CD4-positive, alpha-beta T cell (primary cell): ENCODE results near the gene RAB20. TPM values are rescaled to one million over a fixed set of nuclear protein-coding genes. Genes with fewer than 3 reads are reported as not detected.
A peak's percentile ranks its signal among the peaks of the same experiment; 100 is the strongest.

Experiments
- ATAC-seq: fragments of 200-7000 bp; cut with Tn5 transposase; one replicate; pipeline ENCODE4 v1.10.0; 2022; ENCODE audit warnings: mild to moderate bottlenecking; ENCODE audit not compliant: poor library complexity
- CTCF ChIA-PET: fragments of 350-600 bp; sonication (Branson Sonifier 250); formaldehyde crosslinking; loops from one replicate; lab custom pipeline; 2021; ENCODE audit warnings: antibody characterized with exemption, inconsistent platforms; lab: Charles Lee
- POLR2A ChIA-PET: fragments of 350-600 bp; sonication (Branson Sonifier 250); formaldehyde crosslinking; loops from one replicate; lab custom pipeline; 2021; ENCODE audit warnings: antibody characterized with exemption, inconsistent platforms; lab: Charles Lee
- DNase-seq, 14 experiments: peaks; one replicate each; pipeline ENCODE4 v3.0.0-alpha.2; 2013 to 2020; ENCODE audit warnings: mixed read lengths in 2 of 14
- H3K27ac ChIP-seq, 2 donors: one replicate each; pipeline versions ENCODE4 v1.5.1 to v1.7.0; 2013; ENCODE audit warnings: low read length in 2 of 2, low read depth in 1 of 2, mild to moderate bottlenecking in 1 of 2
- H3K27me3 ChIP-seq, 2 experiments: 1 replicate in 1 of 2; 2 replicates in 1 of 2; pipeline versions ENCODE4 v1.6.1 to v1.7.0; 2013; ENCODE audit warnings: low read length in 2 of 2, control low read depth in 1 of 2, mild to moderate bottlenecking in 1 of 2, moderate library complexity in 1 of 2; ENCODE audit not compliant: insufficient read depth in 2 of 2, control insufficient read depth in 1 of 2
- H3K36me3 ChIP-seq: one replicate; pipeline ENCODE4 v1.6.1; 2013; ENCODE audit warnings: low read length, control low read depth; ENCODE audit not compliant: insufficient read depth
- H3K4me1 ChIP-seq: one replicate; pipeline ENCODE4 v1.6.1; 2013; ENCODE audit warnings: low read length, control low read depth; ENCODE audit not compliant: insufficient read depth
- H3K4me3 ChIP-seq: one replicate; pipeline ENCODE4 v1.5.1; 2013; ENCODE audit warnings: mild to moderate bottlenecking, low read length, moderate library complexity
- H3K9me3 ChIP-seq, 2 experiments: 1 replicate in 1 of 2; 2 replicates in 1 of 2; pipeline versions ENCODE4 v1.6.1 to v1.7.0; 2013; ENCODE audit warnings: low read length in 2 of 2, mild to moderate bottlenecking in 2 of 2, control low read depth in 1 of 2, moderate library complexity in 1 of 2; ENCODE audit not compliant: control insufficient read depth in 1 of 2, insufficient read depth in 1 of 2
- H3K27ac Mint-ChIP-seq: one replicate; pipeline ENCODE4 v1.8.0; 2020; ENCODE audit warnings: mixed read lengths
- H3K27me3 Mint-ChIP-seq: one replicate; pipeline ENCODE4 v1.8.0; 2021; ENCODE audit warnings: mixed read lengths
- H3K36me3 Mint-ChIP-seq: one replicate; pipeline ENCODE4 v1.8.0; 2021; ENCODE audit warnings: low read depth, mixed read lengths
- H3K4me1 Mint-ChIP-seq: one replicate; pipeline ENCODE4 v1.8.0; 2021; ENCODE audit warnings: low read depth, mixed read lengths
- H3K4me3 Mint-ChIP-seq: one replicate; pipeline ENCODE4 v1.8.0; 2020; ENCODE audit warnings: mild to moderate bottlenecking, mixed read lengths
- H3K9me3 Mint-ChIP-seq: one replicate; pipeline ENCODE4 v1.8.0; 2020; ENCODE audit warnings: mixed read lengths
- intact Hi-C, 2 experiments: fragments of 100-400 bp; cut with DNase I in 1 of 2; cut with micrococcal nuclease in 1 of 2; formaldehyde crosslinking; loops; one replicate each; pipeline versions ENCODE4 v1.15.1 to v1.9.0; 2023 to 2025; cut with DNase I, micrococcal nuclease
- total RNA-seq, 174 experiments: library from RNA in 2 of 174; stranded (reverse) in 2 of 174; gene quantifications; one replicate each; pipeline ENCODE4 v1.2.3 and lab custom pipeline; 2021 to 2026
- TF ChIP-seq, protein P1 (sequence below): fragments of 200-600 bp; IDR thresholded peaks from one replicate; pipeline ENCODE4 v1.8.0; 2022; ENCODE audit warnings: antibody characterized with exemption, mild to moderate bottlenecking

The RAB20 gene
- total RNA-seq, 2 experiments from 2014 or later, result 0.89 to 1.4 TPM

DNA sequence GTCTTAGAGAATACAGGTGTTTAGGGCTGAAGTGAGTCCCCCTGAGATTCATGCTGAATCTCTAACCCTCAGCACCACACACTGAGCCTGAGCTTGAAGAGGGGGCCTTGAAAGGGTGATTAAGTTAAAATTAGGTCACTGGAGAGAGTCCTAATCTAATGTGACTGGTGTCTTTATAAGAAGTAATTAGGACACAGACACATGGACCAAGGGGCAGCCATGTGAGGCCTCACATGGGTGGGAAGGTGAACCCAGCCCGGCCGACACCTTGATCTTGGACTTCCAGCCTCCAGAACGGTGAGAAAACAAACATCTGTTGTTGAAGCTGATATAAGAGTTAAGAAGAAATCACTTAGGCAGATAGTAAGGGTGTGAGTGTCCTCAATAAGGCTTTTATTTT is 7.1 kb upstream of the RAB20 start:
- no peak overlapping the region for H3K27ac Mint-ChIP-seq
- TF ChIP-seq, protein P1, sequence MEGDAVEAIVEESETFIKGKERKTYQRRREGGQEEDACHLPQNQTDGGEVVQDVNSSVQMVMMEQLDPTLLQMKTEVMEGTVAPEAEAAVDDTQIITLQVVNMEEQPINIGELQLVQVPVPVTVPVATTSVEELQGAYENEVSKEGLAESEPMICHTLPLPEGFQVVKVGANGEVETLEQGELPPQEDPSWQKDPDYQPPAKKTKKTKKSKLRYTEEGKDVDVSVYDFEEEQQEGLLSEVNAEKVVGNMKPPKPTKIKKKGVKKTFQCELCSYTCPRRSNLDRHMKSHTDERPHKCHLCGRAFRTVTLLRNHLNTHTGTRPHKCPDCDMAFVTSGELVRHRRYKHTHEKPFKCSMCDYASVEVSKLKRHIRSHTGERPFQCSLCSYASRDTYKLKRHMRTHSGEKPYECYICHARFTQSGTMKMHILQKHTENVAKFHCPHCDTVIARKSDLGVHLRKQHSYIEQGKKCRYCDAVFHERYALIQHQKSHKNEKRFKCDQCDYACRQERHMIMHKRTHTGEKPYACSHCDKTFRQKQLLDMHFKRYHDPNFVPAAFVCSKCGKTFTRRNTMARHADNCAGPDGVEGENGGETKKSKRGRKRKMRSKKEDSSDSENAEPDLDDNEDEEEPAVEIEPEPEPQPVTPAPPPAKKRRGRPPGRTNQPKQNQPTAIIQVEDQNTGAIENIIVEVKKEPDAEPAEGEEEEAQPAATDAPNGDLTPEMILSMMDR, result no peak
- H3K4me3 ChIP-seq, result no peak overlapping the region
- CTCF ChIA-PET, result no interaction called here
- DNase-seq (no peak), ATAC-seq (no peak)
- no peaks in the 10 kb centered on the region for H3K9me3 Mint-ChIP-seq
- no peak overlapping the region for H3K4me3 Mint-ChIP-seq
- H3K4me1 Mint-ChIP-seq, result peaks cover 16% of the 10 kb centered on the region
- H3K9me3 ChIP-seq, result no peaks in the 10 kb centered on the region
- H3K27me3 ChIP-seq, result peaks cover 5 to 16% of the 10 kb centered on the region in 2 experiments
- H3K27ac ChIP-seq, result no peak overlapping the region
- H3K4me1 ChIP-seq, result no peaks in the 10 kb centered on the region
- POLR2A ChIA-PET, result no interaction called here
- H3K27me3 Mint-ChIP-seq, result peaks cover 31% of the 10 kb centered on the region
- no peaks in the 10 kb centered on the region for H3K36me3 ChIP-seq
- H3K36me3 Mint-ChIP-seq, result no peaks in the 10 kb centered on the region
- intact Hi-C loops, result loop anchor here in 1 of 2 experiments (10.0 kb wide), 2 partner anchors 114 to 346 kb away; partner anchors contain the start of gene ANKRD10

DNA sequence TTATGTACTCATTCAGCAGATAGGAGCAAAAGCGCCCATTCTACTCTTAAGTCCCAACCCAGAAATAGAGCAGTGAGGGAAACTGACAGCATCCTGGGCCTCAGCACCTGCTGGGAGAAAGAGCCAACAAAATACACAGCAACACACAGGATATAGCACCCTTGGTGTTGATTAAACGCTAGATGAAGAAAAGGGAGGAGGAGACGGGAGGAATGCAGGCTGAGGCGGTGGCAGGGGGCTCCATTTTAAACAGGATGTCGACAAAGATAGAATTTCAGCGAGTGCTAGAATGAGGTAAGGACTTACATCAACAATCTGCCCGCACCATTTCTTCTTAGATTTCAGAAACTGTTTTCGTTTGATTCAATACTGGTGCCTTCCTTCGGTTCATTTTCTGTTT is 4.6 kb upstream of the RAB20 start:
- no peaks in the 10 kb centered on the region for H3K9me3 ChIP-seq
- Mint-ChIP-seq H3K27me3 (peaks cover 13% of the 10 kb centered on the region), H3K27ac (no peak overlapping the region), H3K4me3 (no peak overlapping the region), H3K36me3 (peaks cover 5% of the 10 kb centered on the region), H3K9me3 (no peaks in the 10 kb centered on the region), H3K4me1 (peaks cover 33% of the 10 kb centered on the region)
- intact Hi-C loops, result loop anchor here in 1 of 2 experiments (10.0 kb wide), 2 partner anchors 111 to 349 kb away; partner anchors contain the start of gene ANKRD10
- POLR2A ChIA-PET, result no interaction called here
- CTCF ChIA-PET, result no interaction called here
- DNase-seq (no peak), ATAC-seq (no peak)
- peaks cover 12% of the 10 kb centered on the region for H3K4me1 ChIP-seq
- H3K27ac ChIP-seq, result no peak overlapping the region
- TF ChIP-seq, protein P1, result no peak
- H3K27me3 ChIP-seq, result peaks cover 0 to 4% of the 10 kb centered on the region in 2 experiments
- no peak overlapping the region for H3K4me3 ChIP-seq
- H3K36me3 ChIP-seq, result no peaks in the 10 kb centered on the region

DNA sequence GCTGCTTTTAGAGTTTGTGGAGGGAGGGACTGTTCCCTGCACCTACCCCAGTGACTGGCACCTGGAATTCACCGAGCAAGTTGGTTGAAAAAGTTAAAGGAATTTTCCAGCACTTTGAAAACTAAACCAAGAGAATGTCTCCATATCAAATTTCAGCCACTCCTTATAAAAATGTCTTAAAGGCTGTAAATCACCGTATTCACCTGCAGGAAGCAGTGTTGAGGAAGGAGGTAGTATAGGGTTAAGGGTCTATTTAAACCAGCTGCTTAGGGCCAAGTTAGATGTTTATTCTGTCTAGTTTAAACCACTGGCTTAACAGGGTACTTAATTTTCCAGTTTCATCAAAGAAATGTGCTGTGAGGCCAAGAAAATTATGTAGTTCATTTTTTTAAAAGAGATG is 3.8 kb upstream of the RAB20 start:
- Histone ChIP-seq H3K9me3 (no peaks in the 10 kb centered on the region), H3K4me1 (peaks cover 17% of the 10 kb centered on the region), H3K36me3 (no peaks in the 10 kb centered on the region), H3K4me3 (no peak overlapping the region), H3K27ac (no peak overlapping the region), H3K27me3 (peaks cover 0 to 3% of the 10 kb centered on the region in 2 experiments)
- H3K36me3 Mint-ChIP-seq, result peaks cover 5% of the 10 kb centered on the region
- CTCF ChIA-PET, result no interaction called here
- intact Hi-C loops, result loop anchor here in 1 of 2 experiments (10.0 kb wide), 2 partner anchors 110 to 350 kb away; partner anchors contain the start of gene ANKRD10
- no peak overlapping the region for H3K27ac Mint-ChIP-seq
- peak overlapping the region; percentile 17 for H3K4me3 Mint-ChIP-seq
- peaks cover 40% of the 10 kb centered on the region for H3K4me1 Mint-ChIP-seq
- TF ChIP-seq, protein P1, result no peak
- ATAC-seq (no peak), DNase-seq (no peak)
- peaks cover 9% of the 10 kb centered on the region for H3K27me3 Mint-ChIP-seq
- POLR2A ChIA-PET, result no interaction called here
- no peaks in the 10 kb centered on the region for H3K9me3 Mint-ChIP-seq
